HG03103 (cell line): ENCODE data around the gene VEGFD.
"Not testable (repeated sequence)": the region's sequence is repeated elsewhere in the genome, so short reads cannot be mapped to it uniquely, and the experiment has no call there.

Experiments
- ATAC-seq: cut with Tn5 transposase; IDR thresholded peaks from one replicate; pipeline ENCODE4 v1.9.1; 2021; ENCODE audit warnings: low read depth; ENCODE audit not compliant: unreplicated experiment

VEGFD gene

GRCh38 chrX:15314472-15314871 lies 69.7 kb downstream of the VEGFD start:
- ATAC-seq, result no peak

DNA sequence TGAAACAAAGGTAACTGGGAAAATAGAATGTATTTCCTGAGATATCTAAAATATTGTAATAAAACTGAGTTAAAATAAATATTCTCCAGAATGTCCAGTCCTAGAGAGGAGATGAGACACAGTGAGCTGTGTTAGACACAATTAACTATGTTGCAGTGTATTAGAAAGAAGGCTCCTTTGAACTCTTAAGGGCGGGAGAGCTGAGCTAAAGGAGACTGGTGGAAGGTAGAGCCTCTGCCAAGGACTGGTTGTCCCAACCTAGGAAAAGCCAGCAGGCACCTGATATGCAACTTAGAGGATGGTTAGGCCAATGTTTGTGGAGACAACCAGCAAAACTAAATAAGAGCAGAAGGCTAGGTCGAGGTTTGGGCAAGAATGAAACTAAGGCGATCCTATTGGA lies 73.1 kb downstream of the VEGFD start:
- no peak for ATAC-seq

GRCh38 chrX:15310117-15310516 lies 74.1 kb downstream of the VEGFD start:
- ATAC-seq, result no peak

- not testable (repeated sequence) for ATAC-seq
These were observed 78.3 kb downstream of the VEGFD start for GRCh38 chrX:15305899-15306298.

- no peak for ATAC-seq
These were observed 82.3 kb downstream of the VEGFD start for GRCh38 chrX:15301924-15302323.

DNA sequence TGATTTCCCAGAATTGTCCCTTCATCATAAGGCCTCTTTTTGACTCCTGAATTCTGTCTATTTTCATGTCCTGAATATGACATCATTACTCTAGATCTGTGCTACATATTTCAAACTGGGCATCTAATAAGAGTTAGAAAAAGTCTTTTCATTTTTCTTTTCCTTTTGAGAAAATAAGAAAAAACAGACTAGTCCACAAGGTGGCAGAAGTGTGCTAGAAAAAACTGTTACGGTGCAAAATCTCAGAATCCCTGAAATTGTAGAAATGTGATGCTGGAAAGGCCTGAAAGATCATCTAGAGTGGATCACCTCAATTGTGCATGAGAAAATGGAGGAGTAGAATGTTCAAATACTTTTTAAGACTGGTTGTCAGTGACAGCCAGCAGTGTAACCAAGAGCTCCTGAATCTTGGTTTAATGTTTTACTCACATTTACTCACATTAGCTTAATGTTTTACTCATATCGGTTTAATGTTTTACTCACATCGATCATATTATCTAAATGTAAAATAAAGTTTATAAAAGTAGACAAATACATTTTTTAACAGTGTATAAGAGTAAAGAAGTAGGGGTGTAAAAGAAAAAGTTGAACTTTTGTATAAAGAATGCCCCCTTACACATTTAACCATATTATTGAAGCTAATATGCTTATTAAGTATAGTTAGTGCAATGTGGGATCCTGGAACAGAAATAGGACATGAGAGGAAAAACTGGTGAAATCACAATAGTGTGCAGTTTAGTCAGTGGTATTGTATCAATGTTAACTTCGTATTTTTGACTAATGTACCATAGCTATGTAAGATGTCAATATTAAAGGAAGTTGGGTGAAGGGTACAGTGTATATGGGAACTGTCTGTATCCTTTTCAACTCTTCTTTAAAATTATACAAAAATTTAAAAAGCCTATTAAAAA lies 84.0 kb downstream of the VEGFD start:
- no peak for ATAC-seq

DNA sequence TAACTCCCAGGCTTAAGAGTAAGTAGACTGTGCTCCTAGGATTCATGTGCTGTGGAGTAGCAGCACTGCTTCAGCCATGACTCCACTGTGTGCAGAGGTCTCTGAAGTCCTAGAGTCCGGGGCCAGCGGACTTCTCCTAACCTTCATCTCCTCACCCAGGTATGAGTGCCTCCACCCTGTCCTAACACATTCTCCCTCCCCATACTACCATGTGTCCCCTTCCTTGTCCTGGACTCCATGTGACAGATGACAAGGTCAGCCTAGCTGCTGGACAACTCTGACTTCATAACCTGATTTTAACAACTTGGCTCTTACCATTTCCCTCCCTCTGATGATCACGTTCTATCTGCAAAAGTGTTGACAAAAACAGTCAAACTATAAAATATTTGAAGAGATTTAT lies 85.4 kb downstream of the VEGFD start:
- ATAC-seq, result no peak

- no peak for ATAC-seq
These were observed 86.0 kb downstream of the VEGFD start for GRCh38 chrX:15298201-15298600.
